Activated T-cell treated with anti-CD3 and anti-CD28 coated beads, Interleukin-2, amount 50 U/mL, for 72 hours (primary cell): ENCODE results near the gene PRKCE. TPM values are rescaled to one million over a fixed set of nuclear protein-coding genes. Genes with fewer than 3 reads are reported as not detected.

Experiments
- ATAC-seq, 2 donors: fragments of 150-1000 bp; cut with Tn5 transposase; replicated peaks in 1 of 2; 2 replicates each; pipeline ENCODE4 v1.10.0; 2021; ENCODE audit warnings: moderate library complexity in 2 of 2, mild to moderate bottlenecking in 1 of 2
- DNase-seq, 2 donors: peaks; one replicate each; pipeline ENCODE4 v3.0.0; 2021 to 2022; ENCODE audit warnings: mixed read lengths in 1 of 2
- H3K27ac Mint-ChIP-seq: one replicate; pipeline ENCODE4 v1.8.0; 2022; ENCODE audit warnings: mild to moderate bottlenecking, moderate library complexity, mixed read lengths
- H3K27me3 Mint-ChIP-seq: one replicate; pipeline ENCODE4 v1.8.0; 2022; ENCODE audit warnings: low read depth, mixed read lengths
- H3K36me3 Mint-ChIP-seq, 2 donors: one replicate each; pipeline ENCODE4 v1.8.0; 2022; ENCODE audit warnings: mixed read lengths in 2 of 2, mild to moderate bottlenecking in 1 of 2; ENCODE audit not compliant: insufficient read depth in 2 of 2
- H3K4me1 Mint-ChIP-seq: one replicate; pipeline ENCODE4 v1.8.0; 2022; ENCODE audit warnings: low read depth, mixed read lengths
- H3K4me3 Mint-ChIP-seq, 2 donors: one replicate each; pipeline ENCODE4 v1.8.0; 2022; ENCODE audit warnings: mild to moderate bottlenecking in 2 of 2, mixed read lengths in 2 of 2, moderate library complexity in 2 of 2
- H3K9me3 Mint-ChIP-seq, 2 donors: one replicate each; pipeline ENCODE4 v1.8.0; 2022; ENCODE audit warnings: mixed read lengths in 2 of 2
- total RNA-seq, 2 donors: library from RNA; stranded (reverse); gene quantifications; one replicate each; pipeline ENCODE4 v1.2.3, GENCODE V29; 2022

PRKCE gene
- total RNA-seq, 2 donors from 2014 or later: 19.3 to 35.3 TPM

DNA sequence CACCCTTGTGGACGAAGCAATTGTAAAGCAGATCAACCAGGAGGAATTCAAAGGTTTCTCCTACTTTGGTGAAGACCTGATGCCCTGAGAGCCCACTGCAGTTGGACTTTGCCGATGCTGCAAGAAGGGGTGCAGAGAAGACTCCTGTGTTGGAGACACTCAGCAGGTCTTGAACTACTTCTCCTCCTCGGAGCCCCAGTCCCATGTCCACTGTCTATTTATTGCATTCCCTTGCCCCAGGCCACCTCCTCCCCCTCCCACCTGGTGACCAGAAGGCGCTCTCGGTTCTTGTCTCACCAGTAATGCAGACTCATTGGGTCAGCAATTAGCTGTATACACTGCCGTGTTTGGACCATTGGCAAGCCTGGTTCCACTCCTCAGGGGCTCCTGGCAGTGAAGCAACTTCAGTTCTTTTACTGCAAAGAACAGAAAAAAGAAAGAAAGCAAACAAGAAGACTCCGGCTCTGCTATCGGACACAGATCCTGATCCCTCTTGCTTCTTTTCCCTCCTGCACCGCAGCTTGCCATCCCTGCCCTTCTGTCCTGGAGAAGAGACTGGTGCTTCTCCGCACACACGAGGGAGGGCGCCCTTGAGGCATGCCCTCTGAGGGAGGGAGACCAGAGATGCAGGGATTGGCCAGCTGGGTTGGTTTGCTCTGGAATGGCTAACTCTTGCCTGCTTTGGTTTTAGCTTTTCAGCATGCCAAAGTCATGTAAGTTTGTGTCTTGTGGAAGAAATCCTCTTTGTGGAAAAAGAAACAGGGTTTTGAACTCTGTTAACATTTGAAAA is 533.5 kb downstream of the PRKCE start:
- Mint-ChIP-seq H3K27me3 (no peaks in the 10 kb centered on the region), H3K4me3 (no peak overlapping the region), H3K27ac (no peak overlapping the region), H3K9me3 (no peaks in the 10 kb centered on the region), H3K4me1 (peaks cover 20% of the 10 kb centered on the region), H3K36me3 (no peaks in the 10 kb centered on the region)
- ATAC-seq: no peak
- no peak for DNase-seq

- peak; percentile 42 to 43 for DNase-seq
- peaks cover 20% of the 10 kb centered on the region for H3K4me1 Mint-ChIP-seq
- H3K9me3 Mint-ChIP-seq: no peaks in the 10 kb centered on the region
- H3K4me3 Mint-ChIP-seq: peak overlapping the region; percentile 71 to 75
- H3K27me3 Mint-ChIP-seq: no peaks in the 10 kb centered on the region
- peak; percentile 92 to 93 for ATAC-seq
- H3K36me3 Mint-ChIP-seq: no peaks in the 10 kb centered on the region
- H3K27ac Mint-ChIP-seq: peak overlapping the region; percentile 92
Observed at GRCh38 chr2:46187112-46187618, 535.7 kb downstream of the PRKCE start.

DNA sequence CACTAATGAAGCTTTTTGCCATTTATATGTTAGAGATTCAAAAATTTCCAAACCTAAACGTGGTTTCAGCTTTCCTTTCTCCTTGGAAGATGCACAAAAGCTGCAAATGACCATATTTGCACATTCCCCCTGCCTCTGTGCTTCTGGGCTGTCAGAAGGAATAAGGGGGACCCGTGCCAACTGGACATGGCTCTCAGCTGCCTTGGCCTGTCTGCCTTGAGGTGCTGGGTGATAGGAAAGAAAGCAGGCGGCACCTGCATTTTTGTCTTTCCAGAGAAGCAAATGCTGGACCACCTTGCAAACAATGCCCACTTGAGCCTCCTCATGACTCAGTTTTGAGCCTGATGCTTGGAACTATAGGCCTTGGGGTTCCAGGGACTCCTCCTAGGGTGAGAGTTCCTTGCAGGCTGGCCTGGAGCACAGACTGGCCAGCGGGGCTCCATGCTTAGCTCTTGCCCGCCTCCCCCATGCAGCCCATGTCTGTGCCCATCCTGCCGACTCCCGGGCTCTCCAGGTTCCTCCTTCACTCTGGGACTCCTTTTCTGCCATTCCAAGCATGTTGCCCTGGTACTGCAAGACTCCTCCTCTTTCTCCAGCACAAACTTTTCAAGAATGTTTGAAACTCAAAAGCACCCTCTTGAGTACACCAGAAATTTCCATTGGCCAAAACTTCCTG is 536.7 kb downstream of the PRKCE start:
- no peaks in the 10 kb centered on the region for H3K36me3 Mint-ChIP-seq
- no peak overlapping the region for H3K27ac Mint-ChIP-seq
- H3K27me3 Mint-ChIP-seq: no peaks in the 10 kb centered on the region
- no peaks in the 10 kb centered on the region for H3K9me3 Mint-ChIP-seq
- DNase-seq (no peak), ATAC-seq (no peak)
- H3K4me3 Mint-ChIP-seq: no peak overlapping the region
- H3K4me1 Mint-ChIP-seq: peaks cover 20% of the 10 kb centered on the region

- H3K9me3 Mint-ChIP-seq: no peaks in the 10 kb centered on the region
- DNase-seq (no peak), ATAC-seq (no peak)
- H3K36me3 Mint-ChIP-seq: no peaks in the 10 kb centered on the region
- no peak overlapping the region for H3K4me3 Mint-ChIP-seq
- peaks cover 7% of the 10 kb centered on the region for H3K4me1 Mint-ChIP-seq
- H3K27me3 Mint-ChIP-seq: no peaks in the 10 kb centered on the region
- H3K27ac Mint-ChIP-seq: no peak overlapping the region
Observed at GRCh38 chr2:46193356-46193755, 541.9 kb downstream of the PRKCE start.

DNA sequence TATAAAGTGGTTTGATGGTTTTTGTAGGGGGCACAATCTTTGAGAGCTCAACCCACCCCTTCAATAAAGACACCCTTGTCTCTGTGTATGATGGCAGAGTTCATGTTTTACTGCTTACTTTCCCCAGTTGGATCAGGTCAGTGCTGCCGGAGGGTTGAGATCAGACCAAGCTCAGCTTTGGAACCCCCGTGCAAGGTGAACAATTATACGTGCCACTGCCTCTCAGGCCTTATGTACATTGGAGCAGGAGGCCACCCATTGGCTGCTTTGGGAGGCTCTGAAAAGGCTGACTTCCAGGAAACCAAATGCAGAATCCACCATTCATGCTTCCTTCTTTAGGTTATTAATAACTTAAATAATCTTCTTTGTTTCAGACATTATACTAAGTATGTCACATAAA is 542.4 kb downstream of the PRKCE start:
- no peaks in the 10 kb centered on the region for H3K36me3 Mint-ChIP-seq
- no peak overlapping the region for H3K27ac Mint-ChIP-seq
- H3K4me1 Mint-ChIP-seq: peaks cover 7% of the 10 kb centered on the region
- H3K4me3 Mint-ChIP-seq: no peak overlapping the region
- H3K9me3 Mint-ChIP-seq: no peaks in the 10 kb centered on the region
- ATAC-seq (no peak), DNase-seq (no peak)
- no peaks in the 10 kb centered on the region for H3K27me3 Mint-ChIP-seq

DNA sequence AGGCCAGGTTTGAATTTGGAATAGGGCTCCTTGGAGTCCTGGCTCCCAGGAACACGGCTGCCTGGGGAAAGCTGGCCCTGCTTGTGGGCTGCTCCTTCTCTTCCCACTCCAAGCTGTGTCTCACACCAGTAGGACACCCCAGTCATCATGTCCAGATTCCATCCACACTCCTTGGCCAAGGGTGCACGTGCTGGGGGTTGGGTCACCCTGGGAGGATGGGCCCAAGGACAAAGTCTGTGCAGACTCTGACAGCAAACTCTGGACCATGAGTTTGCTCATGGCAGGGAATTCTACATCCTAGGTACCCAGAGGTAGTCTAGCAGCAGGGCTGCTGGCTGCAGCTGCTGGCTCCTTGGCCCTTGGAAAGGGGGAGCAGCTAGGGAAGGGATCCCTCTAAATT is 543.4 kb downstream of the PRKCE start:
- DNase-seq: no peak

DNA sequence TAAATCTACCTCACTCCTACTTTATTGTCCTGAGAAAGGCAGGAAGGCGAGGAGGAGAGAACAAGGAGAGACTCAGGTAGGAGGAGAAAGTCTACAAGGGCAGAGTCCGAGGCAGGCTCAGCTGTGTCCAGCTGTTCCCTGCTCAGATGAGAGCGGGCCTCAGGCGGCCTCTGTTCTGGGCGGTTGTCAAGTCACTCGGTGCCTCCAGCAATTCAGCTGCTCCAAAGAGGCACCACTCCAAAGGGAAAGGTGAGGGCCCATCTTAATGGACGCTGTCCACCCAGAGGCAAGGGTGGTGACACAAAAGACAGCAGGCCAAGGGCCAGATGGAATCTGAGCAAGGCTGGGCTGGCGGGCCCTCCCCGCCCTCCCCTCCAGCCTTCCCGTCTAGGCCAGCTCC is 544.3 kb downstream of the PRKCE start:
- Mint-ChIP-seq H3K27ac (no peak overlapping the region), H3K4me1 (peaks cover 18% of the 10 kb centered on the region), H3K27me3 (no peaks in the 10 kb centered on the region), H3K36me3 (no peaks in the 10 kb centered on the region), H3K4me3 (no peak overlapping the region), H3K9me3 (no peaks in the 10 kb centered on the region)
- ATAC-seq (no peak), DNase-seq (no peak)

More for the DNA sequence above, 543.4 kb downstream of the PRKCE start:
- Mint-ChIP-seq H3K27me3 (no peaks in the 10 kb centered on the region), H3K4me3 (no peak overlapping the region), H3K27ac (no peak overlapping the region), H3K9me3 (no peaks in the 10 kb centered on the region), H3K4me1 (peaks cover 9% of the 10 kb centered on the region), H3K36me3 (no peaks in the 10 kb centered on the region)
- no peak for ATAC-seq

- Mint-ChIP-seq H3K4me1 (peaks cover 24% of the 10 kb centered on the region), H3K4me3 (no peak overlapping the region), H3K9me3 (no peaks in the 10 kb centered on the region), H3K27me3 (no peaks in the 10 kb centered on the region), H3K27ac (peak overlapping the region; percentile 82), H3K36me3 (no peaks in the 10 kb centered on the region)
- ATAC-seq (no peak), DNase-seq (no peak)
Observed at GRCh38 chr2:46196871-46197462, 545.5 kb downstream of the PRKCE start.

DNA sequence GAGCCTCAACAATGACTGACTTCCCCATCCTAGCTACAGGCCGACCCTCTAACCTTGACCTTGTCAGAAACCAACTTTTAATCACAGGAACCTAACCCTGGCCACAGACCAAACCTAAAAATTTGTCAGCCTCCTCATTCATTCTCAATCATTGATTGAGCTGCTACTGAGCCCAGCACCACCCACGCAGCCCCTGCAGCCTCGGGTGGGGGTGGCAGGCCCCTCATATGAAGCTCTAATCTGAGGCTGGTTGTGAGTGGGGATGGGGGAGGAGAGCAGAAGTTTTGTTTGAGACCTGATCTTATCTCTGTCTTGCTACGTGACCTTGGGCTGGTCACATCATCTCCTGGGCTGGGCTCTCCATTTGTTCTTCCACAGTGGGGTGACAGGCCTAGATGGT is 546.2 kb downstream of the PRKCE start:
- no peak overlapping the region for H3K4me3 Mint-ChIP-seq
- no peaks in the 10 kb centered on the region for H3K9me3 Mint-ChIP-seq
- H3K4me1 Mint-ChIP-seq: peaks cover 26% of the 10 kb centered on the region
- ATAC-seq (peak; percentile 21 to 36), DNase-seq (no peak)
- H3K27ac Mint-ChIP-seq: peak overlapping the region; percentile 82
- no peaks in the 10 kb centered on the region for H3K27me3 Mint-ChIP-seq
- no peaks in the 10 kb centered on the region for H3K36me3 Mint-ChIP-seq

DNA sequence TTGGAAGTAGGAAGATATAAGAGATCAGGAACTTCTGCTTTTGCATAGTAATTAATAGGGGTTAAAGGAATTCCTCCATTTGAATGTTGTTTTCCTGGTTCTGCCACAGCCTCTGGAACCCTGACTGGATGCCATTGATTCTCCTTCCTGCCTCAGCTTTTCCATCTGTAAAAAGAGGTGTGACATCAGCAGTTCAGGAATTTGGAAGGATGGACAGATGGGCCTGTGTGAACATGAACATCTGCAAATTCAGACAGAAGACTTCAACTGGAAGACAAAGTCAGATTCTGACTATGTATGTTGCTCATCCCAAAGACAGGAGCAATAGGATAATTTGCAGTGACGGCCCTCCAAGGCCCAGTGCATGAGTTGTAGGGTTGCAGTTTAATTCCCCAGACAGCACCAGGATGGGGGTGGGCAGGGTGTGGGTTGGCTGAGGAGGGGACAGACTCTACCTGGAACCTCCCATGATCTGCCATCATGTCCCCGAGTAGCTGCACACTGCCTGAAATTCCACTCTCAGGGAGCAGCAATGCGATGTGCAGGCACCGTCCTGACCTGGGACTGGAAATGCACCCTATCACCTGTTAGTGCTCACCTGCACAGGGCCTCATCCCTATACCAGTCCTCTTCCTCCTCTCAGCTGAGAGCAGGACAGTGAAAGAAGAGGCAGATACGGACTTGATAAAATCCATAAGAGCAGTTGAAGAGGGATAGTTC is 546.8 kb downstream of the PRKCE start:
- Mint-ChIP-seq H3K9me3 (peaks cover 0 to 5% of the 10 kb centered on the region in 2 donors), H3K4me1 (peaks cover 33% of the 10 kb centered on the region), H3K36me3 (no peaks in the 10 kb centered on the region), H3K27ac (no peak overlapping the region), H3K4me3 (no peak overlapping the region), H3K27me3 (no peaks in the 10 kb centered on the region)
- ATAC-seq (no peak), DNase-seq (no peak)

DNA sequence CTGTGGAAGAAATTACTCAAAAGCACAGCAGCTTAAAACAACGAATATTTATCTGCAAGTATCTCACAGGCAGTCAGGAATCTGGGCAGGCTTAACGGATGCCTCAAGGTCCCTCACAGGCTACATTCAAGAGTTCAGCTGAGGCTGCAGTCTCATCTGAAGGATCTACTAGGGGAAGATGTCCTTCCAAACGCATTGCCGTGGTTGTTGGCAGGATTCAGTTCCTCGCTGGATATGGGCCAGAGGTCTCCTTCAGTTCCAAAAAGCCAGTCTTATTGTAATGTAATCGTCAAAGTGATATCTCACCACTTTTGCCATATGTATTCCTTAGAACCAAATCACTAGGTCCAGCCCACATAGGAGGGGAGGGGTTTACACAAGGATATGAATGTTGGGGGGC is 547.5 kb downstream of the PRKCE start:
- Mint-ChIP-seq H3K27me3 (no peaks in the 10 kb centered on the region), H3K4me3 (no peak overlapping the region), H3K9me3 (peaks cover 0 to 7% of the 10 kb centered on the region in 2 donors), H3K4me1 (peaks cover 35% of the 10 kb centered on the region), H3K27ac (no peak overlapping the region), H3K36me3 (no peaks in the 10 kb centered on the region)
- DNase-seq: no peak
- ATAC-seq: no peak

DNA sequence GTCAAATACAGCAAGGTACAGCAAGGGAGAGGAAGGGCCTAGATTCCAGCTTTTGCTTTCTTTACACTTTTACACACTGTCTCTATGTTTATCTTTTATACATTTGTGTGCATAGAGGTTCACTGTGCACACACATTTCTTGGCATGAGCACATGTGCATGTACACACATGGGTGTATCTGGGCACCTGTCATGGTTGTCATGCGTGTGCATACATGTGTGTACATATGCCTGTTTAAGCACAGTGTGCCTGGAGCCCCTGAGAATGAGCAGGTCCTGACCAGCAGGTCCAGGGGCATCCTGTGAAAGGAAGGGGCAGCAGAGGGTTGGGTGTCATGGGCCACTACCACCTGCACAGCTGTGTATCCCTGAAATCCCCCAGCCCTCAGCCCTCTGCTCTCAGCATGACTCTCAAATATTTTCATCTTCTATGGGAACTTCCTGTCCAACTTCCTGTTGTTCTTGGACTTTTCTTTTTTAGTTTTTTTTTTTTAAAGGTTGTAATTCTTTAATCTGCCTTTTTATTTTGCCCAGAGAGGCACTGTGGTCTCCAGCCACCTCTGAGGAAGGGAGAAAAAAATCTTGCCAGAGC is 548.7 kb downstream of the PRKCE start:
- DNase-seq (no peak), ATAC-seq (no peak)
- Mint-ChIP-seq H3K9me3 (peaks cover 0 to 7% of the 10 kb centered on the region in 2 donors), H3K27ac (no peak overlapping the region), H3K4me3 (no peak overlapping the region), H3K4me1 (peaks cover 35% of the 10 kb centered on the region), H3K36me3 (no peaks in the 10 kb centered on the region), H3K27me3 (no peaks in the 10 kb centered on the region)
